ENCODE data around the gene ENO2. TPM values are rescaled to one million over a fixed set of nuclear protein-coding genes. Genes with fewer than 3 reads are reported as not detected.

ENO2 gene
- total RNA-seq, 1 experiment from 2014 or later, result 138 TPM

- TF ChIP-seq CTCF (conservative IDR thresholded peaks at IDR 0.05; ENCODE audit: low read depth, low read length) (no peak), EZH2 (IDR thresholded peaks at IDR 0.05; ENCODE audit: borderline replicate concordance, low read depth, low read length, poor library complexity, severe bottlenecking) (no peak)
- no peaks in the 10 kb centered on the region for H3K36me3 ChIP-seq (ENCODE audit: insufficient read depth, low read length, poor library complexity, severe bottlenecking)
- ChIA-PET CTCF (interaction anchor here (1.7 kb wide), 1 partner anchor 10 kb away, joined by 3 read pairs; no protein-coding TSS in a partner anchor), POLR2A (ENCODE audit: low non-redundant PET) (no interaction called here)
- BruUV-seq (replicated peaks), result no TSS peak
- no peak overlapping the region for H3K4me3 ChIP-seq (ENCODE audit: low read depth, low read length, poor library complexity, severe bottlenecking)
- H3K4me1 ChIP-seq (ENCODE audit: insufficient read depth, low read length, poor library complexity, severe bottlenecking), result peaks cover 13% of the 10 kb centered on the region
- H3K9me3 ChIP-seq (ENCODE audit: low read depth, low read length, poor library complexity, severe bottlenecking), result no peaks in the 10 kb centered on the region
- H3K27me3 ChIP-seq (replicated peaks; ENCODE audit: insufficient read depth, low read depth, low read length, poor library complexity), result no peaks in the 10 kb centered on the region
- intact Hi-C loops (cut with micrococcal nuclease; ENCODE audit: unreplicated experiment), result no loop called here
- DNase-seq (ENCODE audit: low spot score), result no peak
- peak overlapping the region; percentile 8 for H3K27ac ChIP-seq (ENCODE audit: low read depth, low read length, poor library complexity, severe bottlenecking)
These were observed 37.3 kb downstream of the ENO2 start for GRCh38 chr12:6951551-6952120.

- ChIA-PET CTCF (no interaction called here), POLR2A (ENCODE audit: low non-redundant PET) (no interaction called here)
- H3K36me3 ChIP-seq (ENCODE audit: insufficient read depth, low read length, poor library complexity, severe bottlenecking), result no peaks in the 10 kb centered on the region
- no peak overlapping the region for H3K4me3 ChIP-seq (ENCODE audit: low read depth, low read length, poor library complexity, severe bottlenecking)
- peaks cover 13% of the 10 kb centered on the region for H3K4me1 ChIP-seq (ENCODE audit: insufficient read depth, low read length, poor library complexity, severe bottlenecking)
- TF ChIP-seq EZH2 (IDR thresholded peaks at IDR 0.05; ENCODE audit: borderline replicate concordance, low read depth, low read length, poor library complexity, severe bottlenecking) (no peak), CTCF (conservative IDR thresholded peaks at IDR 0.05; ENCODE audit: low read depth, low read length) (no peak)
- H3K27ac ChIP-seq (ENCODE audit: low read depth, low read length, poor library complexity, severe bottlenecking), result peak overlapping the region; percentile 82
- no peak for DNase-seq (ENCODE audit: low spot score)
- no peaks in the 10 kb centered on the region for H3K27me3 ChIP-seq (replicated peaks; ENCODE audit: insufficient read depth, low read depth, low read length, poor library complexity)
- no peaks in the 10 kb centered on the region for H3K9me3 ChIP-seq (ENCODE audit: low read depth, low read length, poor library complexity, severe bottlenecking)
- BruUV-seq (replicated peaks), result no TSS peak
- intact Hi-C loops (cut with micrococcal nuclease; ENCODE audit: unreplicated experiment), result no loop called here
These were observed 37.9 kb downstream of the ENO2 start for GRCh38 chr12:6952121-6952862.

DNA sequence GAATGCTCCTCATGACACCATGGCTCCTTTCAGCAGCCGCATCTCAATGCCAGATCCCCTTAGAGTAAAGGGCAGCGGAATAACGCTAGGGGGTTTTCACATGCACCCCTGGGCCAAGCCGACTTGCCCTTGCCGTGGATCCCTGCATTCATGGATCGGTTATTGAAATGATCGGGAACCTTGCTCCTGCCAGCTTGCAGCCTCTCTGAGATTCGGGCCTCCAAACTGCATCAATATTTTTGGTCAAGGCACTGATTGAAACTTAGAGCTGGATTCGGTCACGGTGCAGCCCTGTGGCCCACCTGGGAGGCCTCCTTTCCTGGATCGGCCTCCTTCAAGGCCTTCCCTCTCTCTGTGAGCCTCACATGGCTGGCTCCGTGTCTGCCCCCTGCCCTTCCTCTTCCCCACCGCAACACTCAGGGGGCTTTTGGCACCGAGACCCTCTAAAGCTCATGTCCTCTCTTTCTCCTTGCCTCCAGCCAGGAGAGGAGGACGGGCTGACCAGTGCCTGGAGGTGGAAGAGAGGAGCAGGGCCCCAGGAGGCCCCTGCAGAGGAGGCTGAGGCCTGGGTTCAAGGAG is 38.6 kb downstream of the ENO2 start:
- DNase-seq (ENCODE audit: low spot score), result no peak
- no peaks in the 10 kb centered on the region for H3K9me3 ChIP-seq (ENCODE audit: low read depth, low read length, poor library complexity, severe bottlenecking)
- BruUV-seq (replicated peaks), result no TSS peak
- peak overlapping the region; percentile 82 for H3K27ac ChIP-seq (ENCODE audit: low read depth, low read length, poor library complexity, severe bottlenecking)
- TF ChIP-seq EZH2 (IDR thresholded peaks at IDR 0.05; ENCODE audit: borderline replicate concordance, low read depth, low read length, poor library complexity, severe bottlenecking) (no peak), CTCF (conservative IDR thresholded peaks at IDR 0.05; ENCODE audit: low read depth, low read length) (no peak)
- POLR2A ChIA-PET (ENCODE audit: low non-redundant PET), result no interaction called here
- no peaks in the 10 kb centered on the region for H3K27me3 ChIP-seq (replicated peaks; ENCODE audit: insufficient read depth, low read depth, low read length, poor library complexity)
- no peak overlapping the region for H3K4me3 ChIP-seq (ENCODE audit: low read depth, low read length, poor library complexity, severe bottlenecking)
- CTCF ChIA-PET, result no interaction called here
- H3K4me1 ChIP-seq (ENCODE audit: insufficient read depth, low read length, poor library complexity, severe bottlenecking), result peaks cover 13% of the 10 kb centered on the region
- no peaks in the 10 kb centered on the region for H3K36me3 ChIP-seq (ENCODE audit: insufficient read depth, low read length, poor library complexity, severe bottlenecking)
- intact Hi-C loops (cut with micrococcal nuclease; ENCODE audit: unreplicated experiment), result no loop called here

All from A673 (cell line).